GM18861 (cell line): ENCODE results near the gene PABPC3.

ENCODE experiments used
- ATAC-seq: cut with Tn5 transposase; IDR thresholded peaks from one replicate; pipeline ENCODE4 v1.9.1; 2021; ENCODE audit not compliant: unreplicated experiment

PABPC3 gene

GRCh38 chr13:25110956-25111584 lies 15.1 kb downstream of the PABPC3 start:
- no peak for ATAC-seq

GRCh38 chr13:25111585-25111956 lies 15.6 kb downstream of the PABPC3 start:
- no peak for ATAC-seq

DNA sequence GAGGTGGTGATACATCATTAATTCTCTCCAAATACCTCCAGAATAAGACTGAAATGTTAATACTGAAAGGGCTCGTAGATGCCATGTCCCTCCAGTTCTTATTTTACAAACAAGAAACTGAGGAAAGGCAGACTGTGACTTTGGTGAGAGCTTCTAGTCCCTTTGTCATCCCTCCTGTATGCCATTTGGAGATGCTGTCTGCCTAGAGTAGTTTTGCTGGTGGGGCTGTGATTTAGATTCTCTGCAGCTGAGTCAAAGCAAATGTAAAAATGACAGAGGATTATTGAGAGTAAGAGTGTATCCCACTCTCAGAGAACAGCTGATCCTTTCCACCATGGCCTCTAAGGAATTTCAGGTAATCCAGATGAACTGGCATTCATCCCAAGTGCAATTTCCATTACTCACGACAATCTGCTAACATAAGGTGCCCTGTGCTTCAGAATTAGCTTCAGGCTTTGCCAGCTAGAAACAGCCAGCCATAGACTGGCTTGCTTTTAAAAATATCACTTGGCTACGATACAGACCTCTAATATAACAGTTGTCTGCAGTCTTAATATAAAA lies 16.8 kb downstream of the PABPC3 start:
- ATAC-seq: no peak

- peak; percentile 77 for ATAC-seq
Measured at GRCh38 chr13:25114220-25114619, 18.3 kb downstream of the PABPC3 start.

DNA sequence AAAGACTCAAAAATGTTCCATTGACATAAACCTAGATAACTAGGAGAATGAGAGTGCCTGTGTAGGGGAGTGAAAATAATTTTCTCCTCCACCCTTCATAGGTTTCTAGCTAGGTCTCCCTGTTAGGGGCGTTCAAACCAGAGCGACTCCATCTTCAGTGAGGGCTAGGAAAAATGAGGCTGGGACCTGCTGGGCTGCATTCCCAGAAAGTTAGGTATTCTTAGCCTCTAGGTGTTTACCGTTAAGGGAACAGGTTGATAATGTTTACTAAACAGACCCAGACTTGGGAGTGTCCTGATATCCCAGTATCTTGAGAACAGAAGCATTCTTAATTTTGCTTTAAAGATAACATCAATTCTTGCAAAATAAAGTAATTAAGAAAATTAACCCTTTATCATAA lies 20.1 kb downstream of the PABPC3 start:
- ATAC-seq: no peak

DNA sequence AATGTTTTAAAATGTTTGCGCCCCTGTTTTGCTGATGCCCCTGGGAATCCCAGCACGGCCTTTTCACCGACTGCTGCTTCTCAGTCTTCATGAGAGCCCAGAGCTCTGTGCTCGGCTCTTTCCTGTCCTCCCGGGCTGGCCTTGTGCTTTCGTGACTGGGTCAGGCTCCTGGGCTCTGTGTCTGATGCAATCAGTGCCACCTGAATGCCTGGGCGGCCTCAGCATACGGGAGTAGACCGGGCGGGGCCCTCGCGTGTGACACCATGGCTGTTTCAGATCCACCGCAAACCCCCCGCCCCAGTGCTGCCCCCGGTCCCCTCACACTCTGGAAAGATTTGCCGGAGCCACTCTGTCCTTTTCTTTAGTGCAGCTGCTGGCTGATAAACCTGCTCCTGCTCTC lies 21.4 kb downstream of the PABPC3 start:
- ATAC-seq: no peak

GRCh38 chr13:25118378-25118905 lies 22.5 kb downstream of the PABPC3 start:
- ATAC-seq: no peak

GRCh38 chr13:25130944-25131343 lies 35.0 kb downstream of the PABPC3 start:
- no peak for ATAC-seq

DNA sequence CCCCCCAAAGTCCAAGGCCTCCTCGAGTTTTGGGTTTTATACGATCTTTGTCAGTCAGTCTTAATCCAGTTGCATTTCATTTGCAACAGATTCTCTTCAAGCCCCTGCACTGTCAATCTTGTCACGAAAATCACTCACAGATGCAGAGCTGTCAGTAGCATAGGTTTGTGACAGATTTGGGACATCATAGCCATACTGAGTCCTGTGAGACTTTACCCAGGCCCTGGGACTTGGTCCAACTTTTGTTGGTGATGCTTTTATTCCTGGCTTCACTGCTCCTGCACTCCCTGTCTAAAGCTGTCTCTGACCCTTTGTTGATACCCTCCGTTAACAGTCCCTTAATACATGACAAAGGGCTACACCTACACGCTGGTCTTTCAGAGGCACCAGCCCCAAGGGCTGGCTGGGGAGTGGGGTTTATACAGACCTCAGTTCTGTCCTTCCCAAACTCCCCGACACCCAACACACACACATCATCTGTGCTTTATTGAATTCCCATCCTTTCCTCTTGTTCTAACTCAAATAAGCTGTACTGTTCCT lies 36.0 kb downstream of the PABPC3 start:
- ATAC-seq: no peak

DNA sequence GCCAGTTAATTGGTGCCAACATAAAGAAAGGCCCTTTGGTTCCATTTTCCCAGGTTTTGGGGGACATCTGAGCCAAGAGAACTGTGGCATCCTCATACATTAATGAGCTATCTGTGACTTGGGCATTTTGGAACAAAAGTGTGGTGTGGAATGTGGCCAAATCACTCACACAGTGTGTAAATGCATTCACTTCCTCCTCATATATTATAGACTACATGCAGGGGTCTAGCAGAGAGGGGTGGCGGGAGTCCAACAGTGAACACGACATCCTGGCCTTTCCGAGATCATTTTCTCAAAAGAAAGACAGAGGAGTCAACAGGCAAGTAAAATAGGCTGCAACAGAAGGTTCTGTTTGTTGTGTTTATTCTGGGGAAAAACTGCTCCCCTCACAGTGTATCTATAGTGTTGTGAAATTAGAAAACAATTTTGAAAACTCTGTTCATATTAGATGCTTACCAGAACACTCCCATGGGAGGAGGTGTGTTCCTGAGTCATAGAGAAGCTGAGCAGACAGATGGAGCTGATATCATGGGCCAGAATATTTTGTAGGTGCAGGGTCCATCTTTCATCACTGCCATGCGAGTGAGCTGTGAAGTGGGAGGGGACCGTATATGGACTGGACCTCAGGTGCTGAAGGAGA lies 36.9 kb downstream of the PABPC3 start:
- ATAC-seq: no peak

- no peak for ATAC-seq
Measured at GRCh38 chr13:25135896-25136295, 40.0 kb downstream of the PABPC3 start.

DNA sequence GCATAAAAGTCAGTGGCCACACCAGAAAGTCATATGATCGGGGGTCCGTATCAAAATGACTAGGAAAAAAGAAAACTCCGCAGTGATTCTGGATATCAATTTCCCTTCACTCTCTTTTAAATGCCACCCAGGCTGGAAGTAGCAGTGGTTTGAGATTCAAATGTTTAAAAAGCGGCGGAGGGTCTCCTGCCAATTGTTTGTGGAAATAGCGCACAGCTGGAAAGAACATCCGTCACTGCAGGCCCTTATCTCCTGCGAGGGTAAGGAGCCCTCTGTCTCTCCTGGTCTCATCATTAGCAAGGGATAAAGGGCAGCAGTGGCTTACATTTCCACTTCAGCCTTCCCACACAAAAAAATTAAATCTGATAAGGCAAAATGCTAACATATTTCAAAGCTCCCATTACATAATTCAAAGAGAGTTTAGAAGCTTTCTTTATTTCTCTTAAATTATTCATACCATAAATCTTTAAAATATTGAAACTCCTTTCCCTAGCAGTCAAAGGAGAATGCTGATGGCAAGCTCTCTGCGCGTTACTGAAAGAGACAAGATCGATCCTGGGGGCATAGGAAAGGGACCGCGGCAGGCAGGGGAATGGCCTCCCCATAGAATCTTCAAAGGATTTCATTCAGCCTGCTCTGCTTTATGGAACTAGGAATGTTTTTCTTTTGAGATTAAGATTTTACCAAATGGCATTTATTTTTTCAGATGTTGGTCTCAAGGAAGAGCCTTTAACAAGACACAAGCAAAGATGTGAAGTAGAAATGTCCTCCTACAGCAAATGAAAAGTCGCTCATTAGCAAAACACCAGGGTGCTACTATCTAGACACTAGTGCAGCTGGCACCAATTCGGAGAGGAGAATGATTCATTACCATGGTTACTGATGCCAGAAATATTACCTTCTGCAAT lies 41.2 kb downstream of the PABPC3 start:
- ATAC-seq: no peak

DNA sequence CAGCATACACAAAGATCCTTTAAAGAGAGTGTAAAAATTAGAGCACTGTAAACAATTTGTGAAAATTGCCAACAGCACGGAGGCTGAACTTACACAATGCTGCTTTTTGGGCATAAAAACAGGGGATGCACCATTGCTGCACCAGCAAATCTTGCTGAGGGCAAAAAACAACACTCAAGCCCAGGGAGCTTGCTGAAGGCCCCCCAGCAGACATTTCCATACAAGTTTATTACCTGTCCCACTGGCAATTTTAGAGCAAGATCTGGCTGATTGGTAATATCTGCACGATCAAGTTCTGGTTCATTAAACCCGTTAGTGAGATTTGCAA lies 41.8 kb downstream of the PABPC3 start:
- ATAC-seq: no peak

DNA sequence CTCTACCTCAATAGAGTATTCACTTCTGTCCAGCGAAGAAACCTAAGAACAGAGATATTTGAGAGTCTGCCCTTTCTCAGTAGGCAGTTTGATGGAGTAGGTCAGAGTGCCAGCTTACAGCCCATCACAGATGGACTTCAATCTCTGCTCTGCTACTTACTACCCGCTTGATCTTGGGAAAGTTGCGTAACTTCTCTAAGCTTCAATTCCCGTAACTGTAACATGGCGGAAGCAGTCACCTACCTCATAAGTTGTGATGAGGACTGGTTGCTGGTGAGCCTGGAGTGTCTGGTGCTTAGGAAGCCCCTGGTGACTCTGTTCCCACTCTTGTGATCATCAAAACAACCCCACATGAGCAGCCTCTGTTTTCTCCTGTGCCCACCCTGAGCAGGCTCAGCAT lies 45.1 kb downstream of the PABPC3 start:
- no peak for ATAC-seq

DNA sequence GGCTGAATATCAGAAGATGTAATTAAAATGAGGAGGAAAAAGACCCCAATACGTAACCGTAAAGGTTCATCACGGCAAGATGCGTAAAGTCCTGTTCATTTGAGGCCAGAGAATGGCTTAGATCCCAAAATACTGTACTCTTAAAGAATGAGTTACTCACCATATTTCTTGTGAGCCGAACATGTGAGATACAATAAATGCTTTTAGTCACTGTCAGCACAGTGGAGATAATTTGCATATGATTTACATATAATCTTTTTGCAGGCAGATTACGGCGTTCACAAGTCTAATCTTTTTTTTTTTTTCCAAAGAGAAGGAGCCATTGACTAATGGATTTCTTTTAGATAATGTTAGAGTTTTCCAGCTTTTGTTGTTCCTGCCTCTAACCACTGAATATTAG lies 47.8 kb downstream of the PABPC3 start:
- ATAC-seq: no peak

DNA sequence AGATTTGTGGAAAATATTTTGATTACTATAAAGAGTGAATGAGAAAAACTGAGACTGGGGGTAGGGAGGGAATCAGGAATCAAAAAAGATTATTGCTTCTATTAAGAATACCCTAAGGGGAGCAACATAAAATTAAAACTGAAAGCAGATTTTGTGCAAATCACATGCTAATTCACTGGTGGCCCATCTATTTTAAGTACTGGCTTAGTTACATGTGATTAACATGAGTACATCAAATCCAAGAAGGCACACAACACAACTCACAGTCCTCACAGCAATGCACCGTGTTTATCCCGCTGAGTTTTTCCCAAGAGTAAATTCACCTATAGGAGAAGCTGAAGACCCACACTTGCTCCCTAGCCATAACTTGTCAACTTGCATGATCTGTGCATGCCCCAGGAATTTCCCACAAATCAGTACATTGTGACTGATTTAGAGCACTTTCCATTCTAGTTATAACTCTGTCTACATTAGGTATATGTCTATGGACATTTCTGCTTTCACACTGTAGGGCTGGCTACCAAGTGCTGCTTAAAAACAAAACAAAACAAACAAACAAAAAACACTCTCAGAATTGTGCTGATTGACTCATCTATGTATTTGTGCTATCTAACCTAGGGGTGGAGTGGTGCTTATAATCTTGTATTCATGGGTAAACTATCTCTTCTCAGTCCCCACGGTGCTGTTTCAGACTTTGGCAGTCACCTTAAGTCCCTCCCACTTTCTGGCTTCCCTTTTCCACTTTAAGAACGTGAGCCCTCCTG lies 51.9 kb downstream of the PABPC3 start:
- no peak for ATAC-seq

DNA sequence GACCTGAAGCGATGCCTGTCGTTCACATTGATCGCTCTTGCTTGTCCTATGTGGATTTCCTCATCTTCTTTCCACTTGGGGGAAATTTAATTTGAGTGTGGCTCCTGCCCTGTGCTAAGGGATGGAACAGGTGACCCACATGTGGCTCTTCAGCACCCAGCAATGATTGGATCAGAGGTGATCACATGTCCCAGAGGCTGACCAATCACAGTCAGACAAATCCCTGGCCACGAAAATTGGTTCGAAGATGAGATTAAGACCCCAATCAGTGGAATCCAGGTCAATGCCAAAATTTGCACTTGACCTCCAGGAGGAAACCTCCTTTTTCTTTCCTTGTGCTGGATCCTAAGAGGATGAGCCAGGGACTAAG lies 52.5 kb downstream of the PABPC3 start:
- no peak for ATAC-seq
